GM19372 (cell line): ENCODE results near the gene ECD.

Source experiments
- ATAC-seq: cut with Tn5 transposase; IDR thresholded peaks from one replicate; pipeline ENCODE4 v1.9.1; 2021; ENCODE audit warnings: mild to moderate bottlenecking, low read depth, moderate library complexity; ENCODE audit not compliant: unreplicated experiment

The ECD gene

DNA sequence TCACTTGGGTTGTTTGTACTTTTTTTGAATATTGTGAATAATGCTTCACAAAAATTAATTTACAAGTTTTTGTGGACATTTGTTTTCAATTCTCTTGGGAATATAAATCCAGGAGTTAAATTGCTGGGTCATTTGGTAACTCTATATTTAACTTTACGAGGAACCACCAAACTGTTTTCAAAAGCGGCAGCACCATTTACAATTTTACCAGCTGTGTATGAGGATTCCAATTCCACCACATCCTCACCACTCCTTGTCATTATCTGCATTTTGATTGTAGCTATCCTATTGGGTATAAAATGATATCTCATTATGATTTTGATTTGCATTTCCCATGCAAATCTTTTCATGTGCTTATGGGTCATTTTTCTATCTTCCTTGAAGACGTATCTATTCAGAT is 61.5 kb downstream of the ECD start:
- no peak for ATAC-seq

DNA sequence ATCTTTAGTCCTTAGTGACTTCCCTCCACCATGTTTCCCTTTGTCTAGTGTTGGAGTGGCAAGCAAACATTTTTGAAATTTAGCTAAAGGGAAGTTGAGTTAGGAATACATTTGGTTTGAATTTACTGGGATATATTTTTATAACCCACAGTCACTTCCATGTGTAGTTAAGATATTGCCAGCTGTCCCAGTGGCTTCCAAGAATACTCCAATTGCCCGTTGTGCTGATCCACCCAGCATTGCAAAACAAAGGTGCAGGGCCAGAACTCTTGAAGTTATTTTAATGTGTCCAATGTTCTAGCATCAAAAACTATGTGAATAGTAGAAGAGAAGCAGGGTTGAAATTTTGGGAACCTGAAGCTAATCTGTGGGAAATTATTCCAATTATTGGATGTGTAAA is 68.7 kb downstream of the ECD start:
- ATAC-seq = no peak

DNA sequence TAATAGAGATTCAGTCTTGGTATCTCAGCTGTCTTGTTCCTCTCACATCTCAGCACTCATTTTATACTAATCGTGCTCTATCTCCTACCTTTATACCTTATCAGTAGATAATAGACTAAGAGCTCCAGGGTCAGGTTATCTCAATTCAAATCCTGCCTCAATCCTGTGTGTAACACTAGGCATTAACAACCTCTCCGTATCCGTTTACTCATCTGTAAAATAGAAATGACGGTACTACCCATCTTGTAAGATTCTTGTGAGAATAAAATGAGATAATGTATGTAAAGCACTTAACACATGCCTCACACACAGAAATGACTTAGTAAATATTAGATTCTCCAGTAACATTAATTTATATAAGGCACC is 70.5 kb downstream of the ECD start:
- ATAC-seq = no peak

DNA sequence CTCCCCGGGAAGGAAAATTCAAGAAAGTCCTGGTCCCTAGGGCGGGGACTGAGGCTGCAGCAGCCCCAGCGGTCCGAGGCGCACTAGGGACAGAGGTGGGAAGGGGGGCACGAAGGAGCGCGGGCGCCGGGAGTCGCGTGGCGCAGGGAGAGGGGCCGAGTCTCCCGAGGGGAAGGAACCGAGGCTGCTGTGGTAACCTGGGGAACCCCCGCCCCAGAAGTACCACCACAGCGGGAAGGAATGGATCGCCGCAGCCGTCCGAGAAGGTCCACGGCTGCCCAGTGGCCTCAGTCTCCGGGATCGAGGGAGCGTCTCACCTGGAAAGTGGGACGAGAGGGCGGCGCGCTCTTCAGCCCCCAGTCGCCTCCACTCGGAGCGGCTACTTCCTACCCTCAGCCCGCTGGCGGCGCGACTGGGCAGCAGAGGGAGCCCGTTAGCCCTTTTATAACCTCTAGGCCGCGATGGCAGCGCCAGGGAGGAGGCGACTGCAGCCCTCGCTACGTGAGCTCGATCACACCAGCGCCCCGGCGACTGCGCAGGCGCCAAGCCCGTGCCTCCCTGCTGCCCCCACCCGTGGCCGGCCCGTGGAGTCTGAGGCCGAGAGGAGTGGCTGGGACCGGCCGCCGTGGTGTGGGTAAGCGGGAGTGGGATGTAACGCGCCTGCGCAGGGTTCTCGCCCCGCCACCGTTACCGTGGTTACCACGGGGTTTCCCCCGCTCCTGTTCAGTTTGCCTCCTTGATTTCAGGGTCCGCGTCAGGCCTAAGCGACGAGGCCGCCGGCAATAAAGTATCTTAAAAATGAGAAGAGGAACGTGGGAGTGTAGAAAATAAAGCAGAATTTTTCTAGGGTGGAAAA is 71.1 kb downstream of the ECD start, which contains the start of gene P4HA1:
Gene P4HA1 (minus strand): TSS at position 418 of the 856 bp plus-strand sequence. CDS start 21,983 bp downstream, outside the sequence.
- ATAC-seq = peak; percentile 85

DNA sequence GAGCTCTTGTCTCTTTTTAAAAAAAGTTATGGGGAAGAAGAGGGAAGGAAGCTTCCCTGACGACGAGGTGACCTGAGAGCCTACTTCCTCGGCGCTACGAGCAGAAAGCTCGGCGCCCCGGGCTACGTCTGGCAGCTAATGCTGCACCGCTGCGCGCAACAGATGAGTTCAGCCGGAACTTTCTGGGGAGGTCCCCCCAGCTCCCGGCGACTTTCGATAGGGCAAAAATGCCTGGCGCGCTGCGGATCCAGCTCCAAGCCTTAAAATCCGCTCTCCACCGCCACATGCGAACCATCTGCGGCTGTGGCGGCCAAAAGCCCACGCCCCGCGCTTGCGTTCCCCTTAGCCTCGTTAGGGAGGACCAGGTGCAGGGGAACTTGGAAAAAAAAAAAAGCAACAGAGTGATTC is 71.8 kb downstream of the ECD start:
- peak; percentile 23 for ATAC-seq

DNA sequence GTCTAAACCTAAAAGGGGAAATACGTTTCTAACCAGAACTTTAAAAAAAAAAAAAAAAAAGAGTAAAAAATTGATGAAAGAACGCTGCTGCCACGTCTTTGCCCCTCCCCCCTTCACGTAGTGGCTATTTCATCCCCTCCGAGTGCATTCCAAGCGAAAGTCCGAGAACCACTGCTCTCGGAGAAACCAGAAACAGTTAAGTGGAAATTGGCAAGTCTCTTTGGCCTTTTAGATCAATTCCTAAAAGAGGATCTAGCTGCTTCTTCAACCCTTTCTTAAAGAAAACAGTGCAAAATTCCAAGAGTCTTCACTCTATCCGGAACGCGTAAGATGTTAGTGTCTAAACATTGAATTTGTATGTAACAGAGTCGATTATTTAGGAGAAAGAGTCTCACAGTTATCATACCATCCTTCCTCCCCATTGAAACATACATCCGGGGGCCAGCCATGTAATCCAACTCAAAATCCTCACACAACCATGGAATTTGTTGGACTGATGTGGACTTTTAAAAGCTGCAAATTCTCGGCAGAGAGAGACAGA is 72.3 kb downstream of the ECD start:
- no peak for ATAC-seq

DNA sequence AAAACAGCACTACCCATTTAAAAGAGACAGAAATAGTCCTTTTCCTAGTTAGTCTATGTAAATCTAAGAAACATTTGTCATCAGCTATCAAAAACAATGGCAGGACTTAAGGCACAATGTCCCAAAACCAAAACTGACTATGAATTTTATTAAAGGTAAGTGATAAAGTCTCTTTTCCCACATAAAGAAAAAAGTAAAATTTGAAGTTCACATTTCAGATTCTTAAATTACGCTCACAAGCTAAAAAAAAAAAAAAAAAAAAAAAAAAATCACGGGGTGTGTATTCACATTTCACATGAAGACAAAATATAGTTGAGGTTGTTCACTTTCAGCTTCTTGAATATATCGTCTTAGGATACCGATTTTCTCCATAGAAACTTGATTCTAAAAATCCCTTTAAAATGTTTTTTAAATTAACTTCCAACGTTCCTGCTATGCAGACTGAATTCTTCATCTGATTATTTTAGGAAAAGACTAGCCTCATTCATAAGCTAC is 72.8 kb downstream of the ECD start:
- no peak for ATAC-seq

DNA sequence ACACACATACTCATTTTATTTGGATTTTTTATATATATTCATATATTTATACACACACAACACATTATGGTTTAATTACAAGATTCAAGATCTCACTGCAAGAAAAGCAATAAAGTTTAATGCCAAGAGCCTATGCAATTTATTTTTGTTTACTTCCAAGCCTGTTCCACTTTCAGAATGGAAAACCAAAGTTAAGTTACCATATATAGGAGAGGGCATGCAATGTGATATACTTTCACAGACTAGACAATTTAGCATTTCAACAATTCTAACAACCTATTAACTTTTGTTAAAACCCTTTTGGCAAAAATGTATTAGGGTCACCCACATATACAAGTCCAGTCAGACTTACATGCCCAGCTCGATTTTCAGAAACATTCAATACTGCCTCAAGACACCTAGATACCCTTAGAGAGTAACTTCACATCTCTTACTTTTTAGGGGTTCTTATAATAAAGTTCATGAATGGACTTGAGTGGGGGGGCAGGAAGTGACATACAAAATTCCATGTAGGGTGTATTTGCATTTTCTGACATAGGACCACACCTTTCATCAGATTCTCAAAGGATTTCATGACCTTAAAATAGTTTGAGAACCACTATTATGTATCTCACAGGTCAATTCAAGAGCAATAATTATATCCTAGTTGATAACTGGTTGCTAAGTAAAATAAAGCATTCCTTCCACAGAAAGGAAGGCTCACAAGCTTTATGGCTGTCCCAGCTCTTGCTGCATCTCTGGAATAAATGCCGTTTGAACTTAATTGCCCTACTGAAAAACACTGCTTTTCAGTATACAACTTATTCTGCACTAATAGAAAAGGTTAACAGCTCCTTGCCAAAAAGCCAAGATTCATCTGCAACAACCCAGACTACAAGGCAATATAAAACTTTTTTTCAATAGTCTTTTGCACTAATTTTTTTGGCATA is 73.6 kb downstream of the ECD start:
- no peak for ATAC-seq

DNA sequence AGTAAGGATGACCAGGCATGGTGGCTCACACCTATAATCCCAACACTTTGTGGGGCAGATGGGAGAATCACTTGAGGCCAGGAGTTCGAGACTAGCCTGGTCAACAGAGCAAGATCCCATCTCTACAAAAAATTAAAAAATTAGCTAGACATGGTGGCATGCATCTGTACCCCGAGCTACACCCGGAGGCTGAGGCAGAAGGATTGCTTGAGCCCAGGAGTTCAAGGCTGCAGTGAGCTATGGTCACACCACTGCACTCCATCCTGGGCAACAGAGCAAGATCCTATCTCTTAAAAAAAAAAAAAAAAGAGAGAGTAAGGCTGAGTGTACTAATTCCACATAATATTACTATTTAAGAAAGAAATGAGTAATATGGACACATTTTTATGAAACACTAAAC is 75.0 kb downstream of the ECD start:
- ATAC-seq = no peak

DNA sequence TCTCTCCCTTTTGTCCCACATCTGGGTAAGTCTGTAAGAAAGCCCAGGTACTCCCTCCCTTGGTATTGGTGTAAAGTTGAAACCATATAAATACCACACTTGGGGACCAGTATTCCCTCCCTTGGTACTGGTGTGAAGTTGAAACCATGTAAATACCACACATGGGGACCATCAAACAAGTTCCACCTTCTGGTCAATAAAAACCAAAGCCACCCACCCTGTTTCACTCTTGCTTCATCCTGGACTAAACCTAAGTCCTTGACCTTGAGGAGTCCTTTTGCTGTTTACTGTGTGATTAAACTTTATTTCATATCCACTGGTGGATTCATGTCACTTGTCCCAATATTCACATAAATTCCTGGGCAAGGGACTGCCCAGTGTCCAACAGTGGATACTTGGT is 79.5 kb downstream of the ECD start:
- no peak for ATAC-seq

DNA sequence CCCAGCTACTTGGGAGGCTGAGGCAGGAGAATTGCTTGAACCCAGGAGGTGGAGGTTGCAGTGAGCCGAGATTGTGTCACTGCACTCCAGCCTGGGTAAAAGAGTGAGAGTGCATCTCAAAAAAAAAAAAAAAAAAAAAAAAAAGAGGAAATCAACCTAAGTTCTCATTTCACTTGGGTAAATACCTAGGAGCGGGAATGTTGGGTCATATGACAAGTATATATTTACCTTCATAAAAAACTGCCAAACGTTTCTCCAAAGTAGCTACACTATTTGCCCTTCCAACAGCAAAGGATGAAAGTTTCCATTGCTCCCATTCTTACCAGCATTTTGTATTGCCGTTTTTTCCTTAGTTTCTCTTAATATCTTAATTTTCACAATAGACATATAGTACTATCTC is 81.0 kb downstream of the ECD start:
- ATAC-seq = no peak

DNA sequence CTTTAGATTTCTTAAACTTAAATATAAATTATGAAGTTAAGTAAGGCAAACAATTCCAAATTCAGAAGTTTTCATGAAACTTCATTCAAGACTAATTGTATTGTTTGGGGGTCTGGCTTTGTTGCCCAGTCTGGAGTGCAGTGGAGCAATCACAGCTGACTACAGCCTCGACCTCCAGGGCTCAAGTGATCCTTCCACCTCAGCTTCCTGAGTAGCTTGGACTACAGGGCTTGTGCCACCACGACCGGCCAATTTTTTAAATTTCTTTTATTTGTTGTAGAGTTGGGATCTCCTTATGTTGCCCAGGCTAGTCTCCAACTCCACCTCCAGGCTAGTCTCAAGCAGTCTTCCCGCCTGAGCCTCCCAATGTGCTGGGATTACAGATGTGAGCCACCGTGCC is 83.6 kb downstream of the ECD start:
- ATAC-seq = no peak
